AG10803 (cell line): Measurements from ENCODE around the gene LRRC57.

Source experiments
- DNase-seq: peaks from one replicate; pipeline ENCODE4 v3.0.0; 2010; ENCODE audit warnings: low read depth
- H3K4me3 ChIP-seq: 2 replicates; pipeline ENCODE4 v1.5.1; 2011; ENCODE audit warnings: mild to moderate bottlenecking, low read length, control low read depth
- TF ChIP-seq, protein P1 (sequence below): conservative IDR thresholded peaks from 2 replicates; pipeline ENCODE4 v1.5.1; 2011; ENCODE audit warnings: mild to moderate bottlenecking, low read length, control low read depth, inconsistent platforms

Gene LRRC57

DNA sequence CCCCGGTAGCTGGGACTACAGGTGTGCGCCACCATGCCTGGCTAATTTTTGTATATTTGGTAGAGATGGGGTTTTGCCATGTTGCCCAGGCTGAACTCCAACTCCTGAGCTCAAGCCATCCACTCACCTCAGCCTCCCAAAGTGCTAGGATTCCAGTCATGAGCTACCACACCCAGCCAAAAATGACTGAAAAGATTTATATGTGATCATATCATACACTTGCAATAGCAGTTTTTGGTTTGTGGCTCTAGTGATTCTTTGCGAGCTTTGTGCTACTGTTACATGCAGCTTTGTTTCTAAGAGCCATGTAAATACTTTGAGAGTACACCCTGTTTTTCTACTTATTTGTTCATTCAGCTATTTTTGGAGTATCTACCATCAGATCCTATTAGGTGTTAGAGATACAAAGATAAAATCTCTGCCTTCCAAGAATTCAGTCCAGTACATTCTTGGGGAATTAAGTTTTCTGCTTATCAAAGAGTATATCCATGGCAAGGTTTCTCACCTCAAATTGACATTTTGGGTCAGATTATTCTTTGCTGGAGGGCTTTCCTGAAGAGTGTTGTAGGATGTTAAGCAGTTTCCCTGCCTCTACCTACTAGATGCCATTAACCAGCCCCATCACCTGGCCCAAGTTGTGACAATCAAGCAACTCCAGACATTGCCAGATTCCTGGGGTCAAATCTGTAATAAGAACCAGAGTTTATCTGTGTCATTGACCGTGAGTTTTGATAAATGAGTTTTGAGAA lies 38.2 kb downstream of the LRRC57 start:
- TF ChIP-seq, protein P1, sequence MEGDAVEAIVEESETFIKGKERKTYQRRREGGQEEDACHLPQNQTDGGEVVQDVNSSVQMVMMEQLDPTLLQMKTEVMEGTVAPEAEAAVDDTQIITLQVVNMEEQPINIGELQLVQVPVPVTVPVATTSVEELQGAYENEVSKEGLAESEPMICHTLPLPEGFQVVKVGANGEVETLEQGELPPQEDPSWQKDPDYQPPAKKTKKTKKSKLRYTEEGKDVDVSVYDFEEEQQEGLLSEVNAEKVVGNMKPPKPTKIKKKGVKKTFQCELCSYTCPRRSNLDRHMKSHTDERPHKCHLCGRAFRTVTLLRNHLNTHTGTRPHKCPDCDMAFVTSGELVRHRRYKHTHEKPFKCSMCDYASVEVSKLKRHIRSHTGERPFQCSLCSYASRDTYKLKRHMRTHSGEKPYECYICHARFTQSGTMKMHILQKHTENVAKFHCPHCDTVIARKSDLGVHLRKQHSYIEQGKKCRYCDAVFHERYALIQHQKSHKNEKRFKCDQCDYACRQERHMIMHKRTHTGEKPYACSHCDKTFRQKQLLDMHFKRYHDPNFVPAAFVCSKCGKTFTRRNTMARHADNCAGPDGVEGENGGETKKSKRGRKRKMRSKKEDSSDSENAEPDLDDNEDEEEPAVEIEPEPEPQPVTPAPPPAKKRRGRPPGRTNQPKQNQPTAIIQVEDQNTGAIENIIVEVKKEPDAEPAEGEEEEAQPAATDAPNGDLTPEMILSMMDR, result no peak
- no peak for DNase-seq
- no peak overlapping the region for H3K4me3 ChIP-seq

DNA sequence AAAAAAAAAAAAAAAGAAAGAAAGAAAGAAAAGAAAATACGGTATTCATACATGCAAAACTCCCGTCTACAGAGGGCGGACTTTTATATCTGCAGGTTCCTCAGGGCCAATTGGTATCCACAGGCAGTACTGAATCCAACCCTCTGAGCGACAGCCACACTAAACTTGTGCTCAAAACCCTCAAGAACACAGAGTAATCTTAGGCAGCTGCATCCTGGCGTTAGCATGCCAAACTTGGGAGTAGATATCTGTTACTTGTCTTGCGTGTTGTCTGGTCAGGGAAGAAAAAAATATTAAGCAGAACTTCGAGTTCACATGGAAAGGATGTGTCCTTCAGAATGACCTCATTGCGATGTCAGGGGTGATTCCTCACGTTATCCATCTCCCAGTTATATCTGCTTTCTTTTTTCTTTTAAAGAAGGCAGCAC lies 40.3 kb downstream of the LRRC57 start:
- H3K4me3 ChIP-seq, result no peak overlapping the region
- no peak for DNase-seq
- TF ChIP-seq, protein P1, result no peak

- no peak overlapping the region for H3K4me3 ChIP-seq
- DNase-seq, result no peak
- TF ChIP-seq, protein P1, result no peak
Observed at GRCh38 chr15:42507514-42507913, 41.1 kb downstream of the LRRC57 start.

- TF ChIP-seq, protein P1, result no peak
- DNase-seq, result no peak
- no peak overlapping the region for H3K4me3 ChIP-seq
Observed at GRCh38 chr15:42504631-42505030, 44.0 kb downstream of the LRRC57 start.

DNA sequence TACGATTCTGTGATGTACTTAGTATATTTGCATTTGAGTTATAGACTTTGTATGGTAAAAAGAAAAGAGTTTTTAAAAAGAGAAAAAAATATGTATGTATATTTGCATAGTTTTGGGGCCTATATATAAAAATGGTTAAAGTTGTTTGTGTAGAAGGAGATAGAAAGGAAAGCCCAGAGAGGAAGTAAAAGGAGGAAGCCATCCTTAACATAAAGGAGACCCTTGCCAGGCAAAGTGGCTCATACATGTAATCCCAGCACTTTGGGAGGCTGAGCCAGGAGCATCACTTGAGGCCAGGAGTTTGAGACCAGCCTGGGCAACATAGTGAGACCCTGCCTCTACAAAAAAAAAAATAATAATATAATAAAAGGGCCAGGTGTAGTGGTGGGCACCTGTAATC lies 44.8 kb downstream of the LRRC57 start:
- DNase-seq, result no peak
- H3K4me3 ChIP-seq, result no peak overlapping the region
- TF ChIP-seq, protein P1, result no peak

GRCh38 chr15:42502477-42502876 lies 46.1 kb downstream of the LRRC57 start:
- TF ChIP-seq, protein P1, result no peak
- H3K4me3 ChIP-seq, result no peak overlapping the region
- DNase-seq, result no peak

GRCh38 chr15:42499858-42500609 lies 48.6 kb downstream of the LRRC57 start:
- H3K4me3 ChIP-seq, result no peak overlapping the region
- DNase-seq, result no peak
- TF ChIP-seq, protein P1, result no peak
